ENCODE results near the gene RHOG.
"Not testable (repeated sequence)": the region's sequence is repeated elsewhere in the genome, so short reads cannot be mapped to it uniquely, and the experiment has no call there.

RHOG gene

DNA sequence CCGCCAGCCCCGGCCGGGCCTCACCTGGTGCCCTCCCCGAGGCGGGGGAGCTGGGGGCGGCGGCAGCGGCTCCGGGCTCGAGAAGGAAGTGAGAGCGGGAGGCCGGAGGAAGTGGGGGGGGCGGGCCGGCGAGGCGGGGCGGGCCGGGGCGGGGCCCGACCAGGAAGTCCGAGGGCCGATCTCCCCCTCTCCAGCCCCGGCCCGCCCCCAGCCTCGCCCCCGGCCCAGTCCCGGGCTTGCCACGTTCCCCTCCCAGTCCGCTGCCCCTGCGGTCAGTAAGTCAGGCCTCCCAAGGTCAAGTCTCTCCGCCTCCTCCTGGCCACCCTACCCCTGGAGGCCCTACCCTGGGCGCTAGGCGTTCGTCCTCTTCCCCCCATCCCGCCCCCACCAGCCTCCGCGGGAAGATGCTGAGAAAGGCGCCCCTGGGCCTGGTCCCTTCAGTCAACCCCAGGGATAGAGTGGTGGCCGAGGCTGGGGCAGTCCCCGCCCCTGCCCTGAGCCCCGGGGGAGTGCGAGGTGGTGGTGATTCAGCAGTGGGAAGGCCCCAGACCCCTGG is at the start of gene RHOG:
Gene RHOG (minus strand): TSS at position 90 of the 556 bp plus-strand sequence. CDS start 12,821 bp downstream, outside the sequence.
- DNase-seq, result peak; percentile 75

DNA sequence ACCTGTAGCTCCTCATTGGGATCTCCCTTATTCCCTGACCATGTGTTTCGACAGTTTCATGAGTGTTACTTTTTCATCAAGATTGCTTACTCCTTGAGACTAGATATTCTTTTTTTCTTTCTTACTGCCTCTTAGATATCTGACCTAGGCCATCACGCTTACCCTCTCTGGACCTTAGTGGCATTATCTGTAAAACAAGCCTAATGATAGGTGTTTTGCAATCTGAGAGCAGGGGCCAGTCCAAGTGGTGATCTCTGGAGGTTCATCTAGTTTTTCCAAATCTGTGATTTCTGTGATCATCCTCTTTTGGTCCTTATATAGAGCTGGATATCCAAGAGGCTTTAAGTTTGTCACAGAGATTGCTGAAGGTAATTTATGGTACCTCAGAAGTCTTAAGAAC is 49.3 kb upstream of the RHOG start:
- DNase-seq, result no peak

GRCh38 chr11:3888876-3889275 is 48.1 kb upstream of the RHOG start:
- no peak for DNase-seq

- no peak for DNase-seq
Observed at GRCh38 chr11:3886985-3887384, 46.2 kb upstream of the RHOG start.

DNA sequence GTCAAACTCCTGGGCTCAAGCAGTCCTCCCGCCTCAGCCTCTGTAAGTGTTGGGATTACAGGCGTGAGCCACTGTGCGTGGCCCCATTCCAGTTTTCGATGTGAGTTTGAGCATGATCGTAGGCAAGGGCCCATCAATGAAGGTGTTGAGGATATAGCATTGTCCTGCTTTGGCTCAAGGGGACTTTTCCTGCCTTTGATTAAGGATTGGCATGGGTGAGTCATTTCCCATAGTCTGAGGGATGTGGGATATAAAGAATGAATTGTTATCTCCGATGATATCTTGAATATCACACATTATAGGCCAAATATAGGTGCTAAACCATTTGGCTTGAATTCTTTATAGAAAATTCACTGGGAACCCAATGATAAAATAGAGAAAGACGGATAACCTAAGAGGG is 45.1 kb upstream of the RHOG start:
- no peak for DNase-seq

DNA sequence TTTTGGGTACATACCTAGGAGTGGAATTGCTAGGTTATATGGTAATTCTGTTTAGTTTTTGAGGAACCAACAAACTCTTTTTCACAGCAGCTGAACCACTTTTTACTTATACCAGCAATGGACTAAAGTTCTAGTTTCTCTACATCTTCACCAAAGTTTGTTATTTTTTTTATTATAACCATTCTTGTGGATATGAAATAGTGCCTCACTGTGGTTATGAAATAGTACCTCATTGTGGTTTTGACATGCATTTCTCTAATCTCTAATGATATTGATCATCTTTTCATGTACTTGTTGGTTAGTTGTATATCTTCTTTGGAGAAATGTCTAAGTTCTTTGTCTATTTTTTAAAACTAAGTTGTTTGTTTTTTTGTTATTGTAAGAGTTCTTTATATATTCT is 41.9 kb upstream of the RHOG start:
- no peak for DNase-seq

DNA sequence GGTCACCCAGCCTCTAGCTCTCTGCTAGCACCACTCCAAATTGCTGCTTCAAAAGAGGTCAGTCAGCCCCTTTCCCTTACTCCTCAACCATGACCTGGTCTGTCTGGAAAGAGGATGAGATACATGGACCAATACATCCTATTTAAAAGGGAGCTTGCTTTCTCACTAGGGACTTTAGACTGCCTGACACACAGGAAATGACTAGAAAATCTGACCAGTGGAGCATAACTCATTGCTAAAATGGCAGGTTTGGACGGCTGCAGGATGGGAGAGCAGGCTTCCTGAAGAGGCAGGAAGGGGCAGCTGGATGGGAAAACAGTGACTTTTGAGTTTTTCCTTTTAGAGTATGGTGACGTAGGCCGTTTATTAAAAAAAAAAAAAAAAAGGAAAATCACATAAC is 40.0 kb upstream of the RHOG start:
- DNase-seq, result no peak

- no peak for DNase-seq
Observed at GRCh38 chr11:3879967-3880542, 39.3 kb upstream of the RHOG start.

GRCh38 chr11:3879216-3879966 is 38.6 kb upstream of the RHOG start:
- DNase-seq, result no peak

- DNase-seq, result no peak
Observed at GRCh38 chr11:3878258-3878584, 37.5 kb upstream of the RHOG start.

GRCh38 chr11:3877364-3878257 is 36.9 kb upstream of the RHOG start:
- DNase-seq, result no peak

DNA sequence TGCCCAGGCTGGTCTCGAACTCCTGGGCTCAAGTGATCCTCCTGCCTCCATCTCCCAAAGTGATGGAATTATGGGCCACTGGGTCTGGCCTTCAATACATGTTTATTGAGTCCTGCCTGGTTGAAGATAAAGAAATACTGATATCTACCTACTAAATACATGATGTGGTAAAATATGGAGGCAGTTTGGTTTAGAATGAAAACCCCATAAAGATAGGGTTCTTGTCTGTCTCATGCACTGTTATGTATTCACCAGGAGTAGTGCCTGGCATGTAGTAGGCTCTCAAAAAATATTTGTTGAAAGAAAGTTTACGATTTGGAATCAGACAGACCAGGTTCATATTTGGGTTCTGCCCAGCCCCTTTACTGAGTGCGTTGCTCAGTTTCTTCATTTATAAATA is 35.9 kb upstream of the RHOG start:
- DNase-seq, result no peak

DNA sequence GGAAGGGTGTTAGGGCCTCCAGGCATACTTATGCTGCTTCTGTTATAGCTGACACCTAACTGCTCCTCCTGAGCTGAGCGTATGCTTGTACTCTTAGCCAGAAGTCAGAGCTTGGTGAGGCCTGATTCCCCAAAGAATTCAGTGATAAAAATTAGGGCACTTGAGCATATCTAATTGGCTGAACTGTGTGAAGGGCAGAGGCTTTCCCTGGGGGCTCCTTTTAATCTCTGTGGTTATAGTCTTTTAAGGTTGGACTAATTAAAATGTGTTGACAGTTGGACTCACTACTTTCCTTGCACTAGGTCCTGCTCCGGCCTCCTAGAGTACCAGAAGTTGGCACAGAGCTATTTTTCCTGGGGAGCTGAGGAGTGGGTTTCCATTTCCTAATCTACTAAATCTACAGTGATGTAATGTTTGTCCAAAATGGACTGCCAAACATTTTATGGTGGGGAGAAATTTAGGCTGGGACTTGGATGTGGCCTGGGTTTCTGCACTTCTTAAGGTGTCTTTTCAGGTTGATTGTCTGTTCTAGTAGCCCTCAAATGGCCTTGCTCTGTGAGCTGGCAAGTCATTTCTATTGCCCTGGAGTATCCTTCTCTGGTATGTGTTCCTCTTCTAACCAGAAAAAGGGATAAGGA is 33.1 kb upstream of the RHOG start:
- DNase-seq, result peak; percentile 78

DNA sequence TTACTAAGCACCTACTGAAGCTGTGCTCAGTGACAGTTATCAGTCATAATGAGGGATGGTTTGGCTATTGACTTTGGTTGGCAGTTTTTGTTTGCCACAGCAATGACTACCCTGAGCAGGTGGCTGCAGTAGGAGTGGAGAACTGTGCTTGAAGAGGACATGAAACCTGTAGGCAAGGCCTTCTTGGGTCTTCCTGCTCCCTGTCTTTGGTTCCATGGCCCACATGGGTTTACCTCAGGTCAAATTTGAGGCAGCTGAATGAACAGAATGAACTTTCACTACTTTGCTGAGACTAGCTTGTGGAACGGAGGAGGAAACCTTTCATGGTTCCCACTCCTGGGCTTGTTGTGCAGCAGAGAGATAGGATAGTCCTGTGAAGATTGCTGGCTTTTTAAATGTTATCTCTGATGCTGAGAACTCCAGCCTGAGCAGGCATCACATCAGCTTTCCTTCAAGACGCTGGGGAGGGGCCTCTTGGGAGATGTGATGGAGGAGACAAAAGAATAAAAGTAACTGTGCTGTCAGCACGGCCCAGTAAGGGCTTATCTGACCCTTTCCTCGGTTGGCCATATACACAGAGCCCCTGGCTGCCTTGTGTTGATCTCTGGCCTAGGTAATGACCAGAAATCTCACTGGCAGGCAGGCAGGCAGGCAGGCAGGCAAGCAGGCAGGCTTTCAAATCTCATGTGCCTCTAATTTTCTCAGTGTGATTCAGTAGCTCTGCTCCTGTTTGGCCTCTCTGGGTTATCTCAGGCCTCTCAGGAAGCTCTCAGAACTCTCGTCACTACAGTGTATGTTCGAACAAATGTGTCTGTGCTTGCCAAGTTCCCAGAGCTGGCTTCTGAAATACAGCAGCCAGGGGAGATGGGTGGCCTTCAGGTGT is 26.7 kb upstream of the RHOG start:
- no peak for DNase-seq

- DNase-seq, result no peak
Observed at GRCh38 chr11:3866836-3867208, 26.1 kb upstream of the RHOG start.

DNA sequence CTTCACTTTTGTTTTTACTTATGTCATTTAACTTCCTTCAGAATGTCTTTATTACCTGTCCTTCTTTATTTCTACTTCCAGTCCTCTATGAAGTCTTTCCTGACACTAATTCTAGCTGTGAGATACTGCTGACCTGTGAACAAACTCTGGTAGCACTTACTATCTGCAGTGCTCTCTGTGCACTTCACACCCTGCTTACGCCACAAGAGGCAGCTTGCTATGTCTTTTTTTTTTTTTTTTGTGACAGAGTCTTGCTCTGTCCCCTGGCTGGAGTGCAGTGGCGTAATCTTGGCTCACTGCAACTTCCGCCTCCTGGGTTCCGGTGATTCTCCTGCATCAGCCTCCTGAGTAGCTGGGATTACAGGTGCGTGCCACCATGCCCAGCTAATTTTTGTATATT is 25.4 kb upstream of the RHOG start:
- DNase-seq, result no peak

DNA sequence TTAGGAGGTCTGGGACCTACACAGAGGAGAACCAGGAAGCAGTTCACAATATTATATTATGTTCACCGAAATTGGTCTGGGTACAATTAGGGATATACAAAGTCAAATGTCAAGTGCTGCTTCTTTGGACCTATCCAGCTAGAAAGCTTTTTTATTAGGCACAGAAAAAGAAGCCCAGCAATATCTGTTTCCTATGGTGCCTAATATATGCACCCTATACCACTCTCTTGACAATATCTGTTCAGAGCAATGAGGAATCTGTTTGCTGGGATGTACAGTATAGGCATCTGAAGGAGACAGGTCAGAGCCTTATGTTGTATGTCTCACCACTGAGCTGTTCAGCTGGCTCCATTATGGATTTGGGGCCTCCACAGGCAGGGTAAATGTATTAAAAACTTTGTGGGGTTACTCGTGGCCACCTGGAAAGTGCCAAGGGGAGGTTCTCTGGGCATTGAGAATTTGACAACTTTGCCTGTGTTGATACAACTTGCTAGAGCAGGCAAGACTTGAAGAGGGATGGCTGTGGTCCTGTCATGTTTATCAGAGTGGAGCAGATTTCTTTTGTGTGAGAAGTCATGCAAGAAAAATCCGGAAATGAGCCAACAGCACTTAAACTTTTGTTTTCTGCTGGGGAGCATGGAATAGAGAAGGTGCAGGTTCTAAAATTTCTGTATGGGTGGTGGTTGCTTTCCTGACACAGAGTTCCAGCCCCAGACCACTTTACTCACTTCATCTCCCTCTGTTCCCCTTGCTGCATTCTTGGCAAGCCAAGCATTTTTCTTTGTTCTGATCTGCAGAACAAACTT is 24.8 kb upstream of the RHOG start:
- DNase-seq, result no peak

DNA sequence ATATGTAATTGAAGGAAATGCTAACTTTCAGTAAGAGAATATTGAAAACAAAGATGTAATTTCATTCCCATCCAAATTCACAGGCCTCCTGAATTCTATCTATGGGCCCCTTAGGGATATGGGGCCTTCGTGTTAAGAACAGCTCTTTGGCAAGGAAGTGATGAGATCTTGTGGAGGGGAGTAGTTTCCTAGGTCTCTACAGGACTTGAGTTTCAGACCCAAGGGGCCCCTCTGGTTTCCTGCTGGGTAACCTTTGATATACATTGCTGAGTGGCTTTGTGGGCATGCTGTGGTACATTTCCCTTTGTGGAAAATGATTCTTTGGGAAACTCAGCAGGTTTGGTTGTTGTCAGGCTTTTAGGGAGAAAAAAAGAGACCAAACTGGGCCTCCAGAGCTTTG is 20.9 kb upstream of the RHOG start:
- DNase-seq, result no peak

GRCh38 chr11:3860898-3861393 is 20.2 kb upstream of the RHOG start:
- DNase-seq, result not testable (repeated sequence)

DNA sequence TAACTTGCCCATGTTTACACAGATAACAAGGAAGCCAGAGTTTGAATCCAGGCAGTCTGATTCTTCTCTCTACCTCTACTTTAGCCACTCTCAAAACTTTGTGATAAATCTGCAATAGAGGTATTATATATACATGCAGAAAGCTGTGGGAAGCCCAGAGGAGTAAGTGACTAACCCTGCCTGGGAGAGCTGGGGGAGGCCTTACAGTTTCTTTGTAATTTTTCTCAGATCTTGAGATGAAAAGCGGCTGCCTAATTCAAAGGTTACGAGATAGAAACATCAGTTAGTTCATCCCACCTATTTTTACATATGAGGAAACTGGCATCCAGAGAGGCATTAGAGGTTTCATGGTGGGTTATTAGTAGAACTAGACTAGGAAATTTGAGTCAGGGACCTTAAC is 19.6 kb upstream of the RHOG start:
- no peak for DNase-seq

DNA sequence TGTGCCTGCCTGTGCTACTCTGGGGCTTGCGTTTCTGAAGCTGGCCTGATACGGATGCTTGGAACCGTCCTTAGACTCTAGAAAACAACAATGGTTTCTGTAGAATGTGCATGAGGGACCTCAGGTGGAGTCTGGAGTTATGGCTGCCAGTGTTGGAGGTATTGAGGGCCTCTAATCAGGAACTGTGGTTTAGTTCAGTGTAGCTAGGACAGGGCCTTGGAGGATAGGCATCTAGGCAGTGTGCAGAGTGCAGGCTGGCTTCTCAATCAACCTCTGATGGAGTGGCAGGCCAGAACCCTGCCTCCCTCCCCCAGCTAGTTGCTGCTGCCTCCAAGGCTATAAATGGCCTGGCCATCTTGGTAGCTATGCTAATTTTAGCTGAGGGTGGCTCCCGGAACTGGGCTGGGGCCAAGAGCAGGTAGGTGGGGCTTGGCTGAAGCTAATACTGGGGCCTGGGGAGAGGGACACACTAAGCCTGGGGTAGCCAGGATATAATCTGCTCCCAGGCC is 18.7 kb upstream of the RHOG start:
- DNase-seq, result peak; percentile 72
